Loucy (cell line): Measurements from ENCODE around the gene FRS2.

Source experiments
- H2AFZ ChIP-seq: fragments of 200-600 bp; sonication (generic); 2 replicates; pipeline ENCODE4 v1.6.0; 2016; ENCODE audit warnings: antibody characterized with exemption, mild to moderate bottlenecking, low read length, moderate library complexity
- H3F3A ChIP-seq: fragments of 200-600 bp; 2 replicates; pipeline ENCODE4 v1.6.0; 2016; ENCODE audit warnings: antibody characterized with exemption, low read depth, mild to moderate bottlenecking
- H3K27me3 ChIP-seq: fragments of 200-600 bp; sonication (generic); 2 replicates; pipeline ENCODE4 v1.6.1; 2014; ENCODE audit warnings: low read length, mild to moderate bottlenecking; ENCODE audit not compliant: insufficient read depth, poor library complexity, severe bottlenecking
- H3K36me3 ChIP-seq: fragments of 200-600 bp; sonication (generic); 2 replicates; pipeline ENCODE4 v1.6.1; 2016; ENCODE audit warnings: low read length; ENCODE audit not compliant: insufficient read depth
- H3K4me1 ChIP-seq: fragments of 200-600 bp; sonication (generic); 2 replicates; pipeline ENCODE4 v1.5.1; 2014; ENCODE audit warnings: low read length, mild to moderate bottlenecking; ENCODE audit not compliant: insufficient read depth, poor library complexity, severe bottlenecking
- H3K4me2 ChIP-seq: fragments of 200-600 bp; sonication (generic); 2 replicates; pipeline ENCODE4 v1.6.0; 2014; ENCODE audit warnings: antibody characterized with exemption, low read length, low read depth, mild to moderate bottlenecking; ENCODE audit not compliant: poor library complexity, severe bottlenecking
- H3K4me3 ChIP-seq: fragments of 200-600 bp; sonication (generic); 2 replicates; pipeline ENCODE4 v1.5.1; 2014; ENCODE audit warnings: low read length, mild to moderate bottlenecking, mixed read lengths; ENCODE audit not compliant: poor library complexity, severe bottlenecking
- H3K79me2 ChIP-seq: fragments of 200-600 bp; sonication (generic); 2 replicates; pipeline ENCODE4 v1.6.1; 2014; ENCODE audit warnings: low read length; ENCODE audit not compliant: insufficient read depth
- H3K9ac ChIP-seq: fragments of 200-600 bp; sonication (generic); 2 replicates; pipeline ENCODE4 v1.6.0; 2014; ENCODE audit warnings: mild to moderate bottlenecking, low read depth, low read length, moderate library complexity; ENCODE audit not compliant: poor library complexity, severe bottlenecking
- H3K9me2 ChIP-seq: fragments of 200-600 bp; sonication (generic); replicated peaks from 2 replicates; pipeline ENCODE4 v1.6.1; 2016; ENCODE audit warnings: low read depth, low read length, mixed read lengths
- H3K9me3 ChIP-seq: fragments of 200-600 bp; sonication (generic); 2 replicates; pipeline ENCODE4 v1.6.1; 2014; ENCODE audit warnings: mild to moderate bottlenecking, antibody characterized with exemption, low read length, low read depth; ENCODE audit not compliant: insufficient read depth
- H4K20me1 ChIP-seq: fragments of 200-600 bp; sonication (generic); 2 replicates; pipeline ENCODE4 v1.6.0; 2014; ENCODE audit warnings: antibody characterized with exemption, low read length, mild to moderate bottlenecking; ENCODE audit not compliant: insufficient read depth, poor library complexity, severe bottlenecking
- CTCF ChIP-seq: fragments of 200-600 bp; sonication (generic); conservative IDR thresholded peaks from 2 replicates; pipeline ENCODE4 v1.5.1; 2014; ENCODE audit warnings: mild to moderate bottlenecking, antibody characterized with exemption, low read length
- EZH2phosphoT487 ChIP-seq: fragments of 200-600 bp; IDR thresholded peaks from 2 replicates; pipeline ENCODE4 v1.6.1; 2018; ENCODE audit warnings: antibody characterized with exemption, mild to moderate bottlenecking, moderate library complexity, borderline replicate concordance

Gene FRS2

DNA sequence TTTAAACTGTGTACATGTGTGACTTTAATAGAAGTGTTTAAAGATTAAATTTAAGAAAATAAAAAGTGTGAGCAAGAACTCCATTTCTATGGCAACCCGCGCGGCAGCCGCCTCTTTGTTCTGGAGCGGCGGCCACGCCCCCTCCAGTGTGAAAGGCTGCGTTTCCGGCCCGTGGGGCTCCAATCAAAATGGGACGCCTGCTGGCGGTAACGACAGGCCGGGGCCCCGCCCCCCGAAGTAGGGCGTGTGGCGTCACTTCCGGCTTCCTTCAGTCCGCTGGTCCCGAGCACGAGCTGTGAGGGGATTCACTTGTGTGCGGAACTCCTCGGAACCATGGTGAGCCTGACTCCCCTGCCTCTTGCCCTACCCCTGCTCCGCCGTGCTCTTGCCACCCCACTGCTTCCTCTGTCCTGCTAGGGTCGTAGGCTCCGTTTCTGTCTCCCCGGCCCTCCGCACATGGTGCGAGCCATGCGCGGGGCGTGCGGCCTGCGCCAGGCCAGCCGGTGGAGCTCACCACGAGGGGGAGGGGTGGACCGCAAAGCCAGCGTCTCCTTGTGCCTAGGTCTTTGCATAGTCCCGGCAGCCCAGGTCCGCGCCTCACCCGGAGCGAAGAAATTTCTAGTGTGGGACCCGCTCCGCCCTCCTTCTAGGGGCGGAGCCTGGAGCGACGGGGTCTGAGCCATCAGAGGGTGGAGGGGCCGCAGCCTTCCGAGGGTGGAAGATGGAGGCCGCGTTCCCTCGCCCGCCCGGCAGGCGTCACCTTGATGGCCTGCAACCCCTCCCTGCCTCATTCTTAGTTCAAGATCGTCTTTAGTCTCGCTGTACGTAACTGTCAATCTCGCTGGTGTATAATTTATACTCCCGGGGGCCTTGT is 115.2 kb downstream of the FRS2 start, which contains the start of gene CCT2:
Gene CCT2, plus strand, starts transcription at position 271 of the 874 bp plus-strand sequence. Its CDS starts 63 bp downstream, at position 334.
- Histone ChIP-seq H3K4me3 (peak within 1 kb of the TSS; percentile 85), H3K9ac (peak within 1 kb of the TSS; percentile 88), H3K9me3 (no peaks in the 10 kb centered on the region), H3K4me1 (peaks cover 28% of the 10 kb centered on the region), H2AFZ (peak within 1 kb of the TSS; percentile 96), H4K20me1 (peaks cover 46% of the 10 kb centered on the region), H3K79me2 (peaks cover 49% of the 10 kb centered on the region), H3K36me3 (peaks cover 33% of the 10 kb centered on the region), H3K27me3 (no peaks in the 10 kb centered on the region), H3F3A (no peaks in the 10 kb centered on the region), H3K4me2 (peak within 1 kb of the TSS; percentile 79), H3K9me2 (no peaks in the 10 kb centered on the region)
- TF ChIP-seq CTCF: peak; percentile 51
- no peak for TF ChIP-seq EZH2phosphoT487

GRCh38 chr12:69588527-69588926 is 118.3 kb downstream of the FRS2 start:
- H3K9me2 ChIP-seq: no peaks in the 10 kb centered on the region
- H2AFZ ChIP-seq: no peak overlapping the region
- no peaks in the 10 kb centered on the region for H3K9me3 ChIP-seq
- H3K36me3 ChIP-seq: peaks cover 64% of the 10 kb centered on the region
- no peak overlapping the region for H3K9ac ChIP-seq
- TF ChIP-seq EZH2phosphoT487 (no peak), CTCF (no peak)
- H3K4me2 ChIP-seq: peak overlapping the region; percentile 79
- peaks cover 64% of the 10 kb centered on the region for H3K79me2 ChIP-seq
- H4K20me1 ChIP-seq: peaks cover 55% of the 10 kb centered on the region
- no peak overlapping the region for H3K4me3 ChIP-seq
- peaks cover 32% of the 10 kb centered on the region for H3K4me1 ChIP-seq
- H3F3A ChIP-seq: no peaks in the 10 kb centered on the region
- H3K27me3 ChIP-seq: no peaks in the 10 kb centered on the region

- H3K4me2 ChIP-seq: peak overlapping the region; percentile 79
- H3K79me2 ChIP-seq: peaks cover 68% of the 10 kb centered on the region
- H3K36me3 ChIP-seq: peaks cover 69% of the 10 kb centered on the region
- H3K9me3 ChIP-seq: no peaks in the 10 kb centered on the region
- H3K4me3 ChIP-seq: no peak overlapping the region
- no peaks in the 10 kb centered on the region for H3K9me2 ChIP-seq
- peaks cover 32% of the 10 kb centered on the region for H3K4me1 ChIP-seq
- H3F3A ChIP-seq: no peaks in the 10 kb centered on the region
- TF ChIP-seq EZH2phosphoT487: no peak
- no peak for TF ChIP-seq CTCF
- no peaks in the 10 kb centered on the region for H3K27me3 ChIP-seq
- no peak overlapping the region for H2AFZ ChIP-seq
- no peak overlapping the region for H3K9ac ChIP-seq
- peaks cover 58% of the 10 kb centered on the region for H4K20me1 ChIP-seq
Observed at GRCh38 chr12:69589082-69589481, 118.9 kb downstream of the FRS2 start.
